ENCODE results near the gene RPL31.

Gene RPL31

GRCh38 chr2:100976061-100976460 lies 26.0 kb upstream of the RPL31 start:
- DNase-seq = no peak

GRCh38 chr2:100976645-100977391 lies 25.3 kb upstream of the RPL31 start:
- no peak for DNase-seq

GRCh38 chr2:100977511-100977910 lies 24.6 kb upstream of the RPL31 start:
- DNase-seq = no peak

GRCh38 chr2:100978582-100979191 lies 23.4 kb upstream of the RPL31 start:
- no peak for DNase-seq

- DNase-seq = no peak
Measured at GRCh38 chr2:100980046-100980445, 22.0 kb upstream of the RPL31 start.

DNA sequence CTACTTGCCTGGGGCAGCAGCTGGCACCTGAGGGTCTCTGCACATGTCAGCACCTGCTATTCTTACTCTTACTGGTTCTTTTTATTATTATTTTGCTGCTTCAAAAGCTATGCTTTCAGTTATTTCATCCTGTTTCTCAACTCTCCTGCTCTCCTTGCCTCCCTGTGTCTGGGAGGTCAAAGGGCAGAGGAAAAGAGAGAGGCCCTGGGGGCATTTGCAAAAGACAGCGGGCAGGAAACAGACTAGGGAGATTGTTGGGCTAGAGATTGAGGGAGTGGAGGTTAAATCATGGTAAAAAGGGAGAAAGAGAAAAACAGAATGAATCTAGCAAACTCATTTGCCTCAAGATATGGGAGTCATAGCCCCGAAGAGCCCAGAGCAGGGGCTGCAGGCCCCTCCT lies 21.1 kb upstream of the RPL31 start:
- no peak for DNase-seq

DNA sequence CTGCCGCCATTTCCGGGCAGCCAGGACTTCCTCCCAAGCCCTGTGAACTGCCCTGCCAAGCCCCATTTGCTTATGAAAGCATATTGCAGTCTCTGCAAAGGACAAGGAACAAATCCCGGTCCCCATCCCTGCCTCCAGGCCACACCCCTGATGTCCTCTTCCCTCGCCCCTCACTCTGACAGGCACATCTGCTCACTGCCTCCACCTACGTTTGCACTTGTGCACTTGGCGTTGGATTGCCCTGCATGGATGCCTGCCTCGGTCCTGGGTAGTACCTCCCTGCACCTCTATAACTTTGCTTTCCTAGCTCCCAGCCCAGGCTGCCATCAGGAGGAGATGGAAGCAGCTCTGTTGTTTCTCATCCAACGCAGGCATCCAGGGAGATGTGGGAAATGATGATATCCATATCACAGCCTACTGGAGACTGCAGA lies 19.6 kb upstream of the RPL31 start:
- no peak for DNase-seq

- DNase-seq = no peak
Measured at GRCh38 chr2:100983201-100983600, 18.9 kb upstream of the RPL31 start.

DNA sequence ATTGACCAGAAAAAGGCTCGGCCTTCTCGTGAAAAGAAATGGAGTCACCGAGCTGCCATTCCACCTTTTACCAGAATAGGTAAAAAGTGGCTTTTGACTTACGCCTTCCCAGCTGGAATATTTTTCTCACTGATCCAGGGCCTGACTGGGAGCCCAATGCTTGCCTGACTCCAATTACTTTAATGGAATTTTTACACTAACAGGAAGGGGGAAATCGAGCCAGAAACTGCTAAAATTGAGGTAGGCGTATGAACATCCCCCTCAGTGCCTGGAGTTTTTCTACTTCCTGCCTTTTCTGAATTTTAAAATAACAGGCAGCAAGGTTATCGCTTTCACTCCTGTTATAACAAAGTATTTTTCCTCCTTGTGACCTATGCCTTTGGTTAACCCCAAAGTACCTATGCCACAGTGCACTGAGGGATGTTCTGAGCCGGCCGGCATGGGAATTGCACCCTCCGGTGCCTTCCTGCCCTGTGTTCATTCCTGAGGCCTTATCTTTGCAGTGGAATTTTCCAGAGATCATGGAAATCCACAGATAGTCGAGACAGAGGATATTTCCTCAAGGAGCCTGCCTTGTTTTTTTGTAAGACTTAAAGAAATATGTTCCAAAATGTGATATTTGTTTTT lies 18.3 kb upstream of the RPL31 start:
- no peak for DNase-seq

DNA sequence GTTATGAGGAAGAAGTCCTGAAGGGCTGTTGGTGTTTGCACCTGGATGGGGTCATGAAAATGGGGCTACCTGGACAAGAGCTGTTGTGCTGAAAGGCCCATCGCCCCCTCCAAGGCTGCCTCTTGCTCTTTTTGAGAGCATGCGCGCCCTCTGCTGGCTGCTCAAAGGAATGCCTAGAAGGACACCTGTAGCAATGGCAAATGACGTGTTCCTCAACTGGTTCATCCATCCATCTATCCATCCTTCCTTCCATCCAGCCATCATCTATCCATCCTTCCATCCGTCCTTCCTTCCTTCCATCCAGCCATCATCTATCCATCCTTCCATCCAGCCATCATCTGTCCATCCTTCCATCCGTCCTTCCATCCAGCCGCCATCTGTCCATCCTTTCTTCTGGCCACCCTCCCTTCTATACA lies 17.2 kb upstream of the RPL31 start:
- peak; percentile 44 for DNase-seq

DNA sequence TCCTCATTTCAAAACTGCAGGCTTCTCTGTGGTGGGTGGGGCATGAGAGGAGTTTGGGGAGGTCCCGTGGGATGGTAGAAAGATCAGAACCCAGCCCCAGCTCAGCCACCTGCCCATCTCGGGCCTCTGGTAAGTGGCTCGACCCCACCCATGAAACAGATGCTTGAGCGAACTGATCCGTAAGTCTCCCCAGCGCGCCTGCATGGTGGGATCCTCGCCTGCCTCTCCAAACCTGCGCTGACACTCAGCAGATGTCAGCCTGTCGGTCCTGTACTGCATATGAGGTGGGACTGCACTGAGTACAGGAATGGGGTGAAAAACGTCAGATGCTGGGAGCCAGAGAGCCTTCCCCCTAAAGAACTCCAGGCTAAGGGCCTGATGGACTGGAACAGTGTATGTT lies 15.9 kb upstream of the RPL31 start:
- no peak for DNase-seq

DNA sequence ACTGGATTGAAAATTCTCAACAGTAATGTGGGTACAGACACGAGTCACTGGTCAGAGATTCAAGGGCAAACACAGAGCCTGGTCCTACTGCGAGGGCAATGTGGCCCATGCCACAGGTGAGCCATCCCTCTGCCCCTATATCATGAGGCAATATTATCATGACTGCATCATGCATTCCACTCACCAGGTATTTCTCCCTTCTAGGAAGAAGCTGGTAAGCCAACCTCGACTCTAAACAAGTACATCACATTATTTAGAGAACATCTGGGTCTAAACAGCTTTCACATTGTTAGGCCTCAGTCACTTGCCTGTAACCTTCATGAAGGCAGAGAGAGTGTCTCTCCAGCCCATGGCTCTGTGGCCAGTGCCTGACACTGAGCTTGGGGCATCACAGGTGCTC lies 14.6 kb upstream of the RPL31 start:
- DNase-seq = no peak

DNA sequence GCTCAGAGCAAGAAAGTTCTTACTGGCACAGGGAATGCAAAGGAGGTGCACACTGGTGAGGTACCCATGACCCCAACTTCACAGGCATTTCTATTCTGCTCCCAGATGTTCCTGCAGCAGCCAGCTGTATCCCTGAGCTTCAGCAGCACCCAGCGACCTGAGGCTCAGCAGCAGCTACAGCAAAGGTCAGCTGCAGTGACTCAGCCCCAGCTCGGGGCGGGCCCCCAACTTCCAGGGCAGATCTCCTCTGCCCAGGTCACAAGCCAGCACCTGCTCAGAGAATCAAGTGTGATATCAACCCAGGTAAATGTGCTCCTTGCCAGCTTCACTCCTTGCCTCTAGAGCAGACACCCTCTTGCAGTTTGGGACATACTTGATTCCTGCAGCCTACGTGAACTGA lies 14.1 kb upstream of the RPL31 start:
- DNase-seq = no peak

GRCh38 chr2:100988630-100989417 lies 13.3 kb upstream of the RPL31 start:
- no peak for DNase-seq

DNA sequence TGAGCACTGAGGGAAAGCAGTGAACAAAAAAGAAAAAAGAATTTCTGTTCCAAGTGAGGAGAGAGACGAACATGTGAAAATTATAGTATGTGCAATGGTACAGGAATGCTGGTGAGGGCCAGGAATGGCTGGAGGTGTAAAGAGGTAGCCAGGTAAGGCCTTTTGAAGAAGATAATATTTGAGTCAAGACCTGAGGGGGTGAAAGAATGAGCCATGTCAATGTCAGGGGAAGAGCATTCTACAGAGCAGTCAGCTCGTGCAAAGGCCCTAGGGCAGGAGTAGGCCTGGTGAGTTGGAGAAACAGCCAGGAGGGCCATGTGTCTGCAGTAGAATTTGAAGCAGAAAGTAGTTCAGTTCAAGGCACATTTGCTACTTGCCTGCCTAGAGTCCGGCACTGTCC lies 12.4 kb upstream of the RPL31 start:
- no peak for DNase-seq

DNA sequence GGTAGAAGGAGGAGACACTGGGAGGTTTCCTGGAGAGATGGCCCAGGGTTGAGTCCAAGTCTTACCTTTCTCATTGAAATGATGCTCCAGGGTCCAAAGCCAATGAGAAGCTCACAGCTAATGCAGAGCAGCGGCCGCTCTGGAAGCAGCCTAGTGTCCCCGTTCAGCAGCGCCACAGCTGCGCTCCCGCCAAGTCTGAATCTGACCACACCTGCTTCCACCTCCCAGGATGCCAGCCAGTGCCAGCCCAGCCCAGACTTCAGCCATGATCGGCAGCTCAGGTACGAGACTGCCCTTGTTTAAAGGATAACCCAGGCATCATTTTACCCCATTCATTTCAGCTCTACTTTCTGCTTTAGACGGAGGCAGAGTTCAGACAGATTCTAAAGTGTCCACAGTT lies 11.9 kb upstream of the RPL31 start:
- DNase-seq = no peak

DNA sequence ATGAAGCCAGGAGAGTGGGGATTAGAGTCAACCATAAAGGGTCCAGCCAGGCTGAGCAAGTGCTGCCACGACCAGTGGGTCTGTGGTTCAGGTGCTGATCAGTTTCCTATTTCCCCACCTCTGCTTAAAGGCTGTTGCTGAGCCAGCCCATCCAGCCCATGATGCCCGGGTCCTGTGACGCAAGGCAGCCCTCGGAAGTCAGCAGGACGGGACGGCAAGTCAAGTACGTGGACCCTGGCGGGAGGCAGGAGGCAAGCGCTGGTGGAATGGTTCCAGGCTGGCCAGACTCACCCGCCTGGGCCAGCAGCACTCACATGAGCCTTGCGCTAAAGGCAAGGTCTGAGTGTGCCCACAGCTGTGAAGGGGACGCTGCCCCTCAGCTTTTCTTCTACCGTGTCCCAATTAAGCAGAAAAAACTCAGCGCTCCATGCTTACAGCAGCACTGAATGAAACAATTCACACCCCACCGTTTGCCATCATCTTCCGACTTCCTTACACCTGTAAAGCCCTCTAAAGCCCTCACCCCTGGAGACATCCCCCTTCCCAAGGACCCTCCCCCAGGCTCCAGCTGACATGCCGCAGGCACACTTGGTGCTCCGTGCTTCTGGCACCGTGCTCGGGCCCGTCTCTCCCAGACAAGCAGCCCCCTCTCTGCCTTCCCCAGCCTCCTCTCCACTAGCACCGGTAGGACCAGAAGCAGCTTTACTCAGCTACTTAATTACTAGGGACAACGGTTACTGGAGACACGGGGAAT lies 11.3 kb upstream of the RPL31 start:
- DNase-seq = no peak

DNA sequence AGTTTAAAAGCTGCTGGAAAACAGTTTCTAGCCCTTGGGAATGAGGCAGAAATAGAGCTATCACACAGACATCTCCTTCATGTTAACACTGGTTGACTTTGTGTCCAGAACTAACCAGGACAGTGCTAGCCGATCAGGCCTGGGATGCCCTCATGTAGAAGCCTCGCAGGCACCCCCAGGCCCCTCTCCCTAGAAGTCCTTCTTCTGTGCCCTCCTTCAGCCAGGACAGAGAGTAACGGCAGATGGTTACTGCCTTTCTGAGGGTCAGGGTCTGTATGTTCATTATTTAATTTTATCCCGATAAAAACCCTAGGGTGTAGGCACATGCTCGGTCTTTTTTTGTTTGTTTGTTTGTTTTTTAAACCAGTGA lies 10.7 kb upstream of the RPL31 start:
- no peak for DNase-seq

DNA sequence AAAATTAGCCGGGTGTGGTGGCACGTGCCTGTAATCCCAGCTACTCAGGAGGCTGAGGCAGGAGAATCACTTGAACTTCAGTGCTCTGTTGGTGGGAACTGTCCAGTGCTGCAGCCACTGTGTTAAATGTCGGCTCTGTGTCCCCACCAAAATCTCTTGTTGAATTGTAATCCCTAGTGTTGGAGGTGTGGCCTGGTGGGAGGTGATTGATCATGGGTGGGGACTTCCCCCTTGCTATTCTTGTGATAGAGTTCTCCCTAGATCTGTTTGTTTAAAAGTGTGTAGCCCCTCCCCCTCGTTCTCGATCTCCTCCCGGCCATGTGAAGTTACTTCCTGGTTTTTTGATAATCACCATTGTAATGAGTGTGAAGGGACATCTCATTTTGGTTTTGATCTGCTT lies 9.8 kb upstream of the RPL31 start:
- no peak for DNase-seq

DNA sequence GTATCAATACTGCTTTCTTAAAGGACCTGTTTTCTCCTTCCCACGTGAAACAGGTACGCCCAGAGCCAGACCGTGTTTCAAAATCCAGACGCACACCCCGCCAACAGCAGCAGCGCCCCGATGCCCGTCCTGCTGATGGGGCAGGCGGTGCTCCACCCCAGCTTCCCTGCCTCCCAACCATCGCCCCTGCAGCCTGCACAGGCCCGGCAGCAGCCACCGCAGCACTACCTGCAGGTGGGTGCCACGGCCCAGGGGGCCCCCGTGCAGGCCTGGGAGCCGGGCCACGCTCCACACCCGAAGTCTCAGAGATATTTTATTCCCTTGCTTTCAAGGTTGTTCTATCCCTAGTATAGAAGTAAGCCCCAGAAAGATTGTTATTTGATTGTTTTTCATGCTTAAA lies 8.8 kb upstream of the RPL31 start:
- DNase-seq = no peak

DNA sequence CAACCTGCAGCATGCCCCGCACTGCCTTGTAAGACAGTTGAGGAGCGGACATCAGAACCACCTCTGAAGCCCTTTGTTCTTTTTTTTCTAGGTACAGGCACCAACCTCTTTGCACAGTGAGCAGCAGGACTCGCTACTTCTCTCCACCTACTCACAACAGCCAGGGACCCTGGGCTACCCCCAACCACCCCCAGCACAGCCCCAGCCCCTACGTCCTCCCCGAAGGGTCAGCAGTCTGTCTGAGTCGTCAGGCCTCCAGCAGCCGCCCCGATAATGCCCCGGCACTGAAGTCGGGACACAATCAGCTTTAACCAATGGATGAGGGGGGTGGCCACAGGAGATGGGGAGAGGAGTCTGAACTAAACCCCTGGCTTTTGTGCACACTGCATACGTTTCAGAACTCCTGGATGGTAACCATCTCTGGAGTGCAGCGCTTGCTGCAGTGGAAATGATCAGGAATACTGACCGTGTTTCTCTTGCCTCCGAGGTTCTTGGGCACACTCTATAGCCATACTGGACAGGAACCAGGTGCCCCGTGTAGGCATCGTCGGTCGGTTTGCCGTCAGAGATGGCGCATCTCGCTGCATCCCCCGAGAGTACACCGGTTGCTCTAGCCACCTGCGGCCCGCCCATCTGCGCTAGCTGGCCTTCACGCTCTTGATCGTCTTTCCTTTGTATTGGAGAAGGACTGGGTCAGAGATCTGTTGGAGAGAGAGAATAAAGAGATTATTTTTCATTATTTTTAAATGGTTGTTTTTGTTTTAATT lies 6.6 kb upstream of the RPL31 start:
- no peak for DNase-seq

Data from NCI-H1694 (cell line).